Left forelimb (tissue), 1 donor: ENCODE results near the gene PSTPIP2.
"Not testable (repeated sequence)": the region's sequence is repeated elsewhere in the genome, so short reads cannot be mapped to it uniquely, and the experiment has no call there.

Experiments
- DNase-seq: peaks from one replicate; pipeline ENCODE4 v3.0.0-alpha.2; 2018; ENCODE audit warnings: low spot score

PSTPIP2 gene, protein sequence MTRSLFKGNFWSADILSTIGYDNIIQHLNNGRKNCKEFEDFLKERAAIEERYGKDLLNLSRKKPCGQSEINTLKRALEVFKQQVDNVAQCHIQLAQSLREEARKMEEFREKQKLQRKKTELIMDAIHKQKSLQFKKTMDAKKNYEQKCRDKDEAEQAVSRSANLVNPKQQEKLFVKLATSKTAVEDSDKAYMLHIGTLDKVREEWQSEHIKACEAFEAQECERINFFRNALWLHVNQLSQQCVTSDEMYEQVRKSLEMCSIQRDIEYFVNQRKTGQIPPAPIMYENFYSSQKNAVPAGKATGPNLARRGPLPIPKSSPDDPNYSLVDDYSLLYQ

GRCh38 chr18:46071653-46072375 is at the start of gene PSTPIP2:
Gene PSTPIP2, minus strand, starts transcription at chr18:46072260. Its CDS starts 72 bp downstream, at chr18:46072188.
- peak; percentile 79 for DNase-seq

DNA sequence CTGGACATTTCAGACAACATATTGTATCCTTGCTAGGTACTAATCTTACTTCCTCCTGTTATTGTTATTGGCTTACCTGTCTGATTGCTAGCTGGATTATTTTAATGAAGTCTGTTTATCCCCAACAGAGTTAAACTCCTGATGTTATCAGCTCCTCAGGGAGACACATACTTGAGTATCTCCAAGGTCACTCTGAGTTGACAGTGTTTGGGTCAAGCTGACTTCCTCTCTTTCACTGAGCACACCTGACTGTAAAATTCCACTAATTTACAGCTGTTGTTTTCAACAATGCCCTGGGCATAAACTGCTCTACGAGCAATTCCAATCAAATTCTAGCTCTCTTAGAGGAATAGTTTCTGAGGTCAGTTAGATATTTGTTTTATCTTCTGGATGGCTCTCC is 41.7 kb upstream of the PSTPIP2 start:
- DNase-seq: no peak

GRCh38 chr18:46110406-46110805 is 38.3 kb upstream of the PSTPIP2 start:
- DNase-seq: no peak

DNA sequence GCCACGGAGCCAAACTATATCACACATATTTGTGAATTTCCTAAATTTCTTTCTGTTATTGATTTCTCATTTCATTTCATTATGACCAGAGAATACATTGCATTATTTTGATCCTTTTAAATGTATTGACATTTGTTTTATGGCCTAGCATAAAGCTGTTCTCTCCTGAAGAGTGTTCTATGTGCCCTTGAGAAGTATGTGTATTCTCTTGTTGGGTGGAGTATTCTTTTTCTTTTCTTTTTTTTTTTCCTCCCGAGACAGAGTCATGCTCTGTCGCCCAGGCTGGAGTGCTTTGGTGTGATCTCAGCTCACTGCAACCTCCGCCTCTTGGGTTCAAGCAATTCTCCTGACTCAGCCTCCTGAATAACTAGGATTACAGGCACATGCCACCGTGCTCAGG is 37.3 kb upstream of the PSTPIP2 start:
- no peak for DNase-seq

DNA sequence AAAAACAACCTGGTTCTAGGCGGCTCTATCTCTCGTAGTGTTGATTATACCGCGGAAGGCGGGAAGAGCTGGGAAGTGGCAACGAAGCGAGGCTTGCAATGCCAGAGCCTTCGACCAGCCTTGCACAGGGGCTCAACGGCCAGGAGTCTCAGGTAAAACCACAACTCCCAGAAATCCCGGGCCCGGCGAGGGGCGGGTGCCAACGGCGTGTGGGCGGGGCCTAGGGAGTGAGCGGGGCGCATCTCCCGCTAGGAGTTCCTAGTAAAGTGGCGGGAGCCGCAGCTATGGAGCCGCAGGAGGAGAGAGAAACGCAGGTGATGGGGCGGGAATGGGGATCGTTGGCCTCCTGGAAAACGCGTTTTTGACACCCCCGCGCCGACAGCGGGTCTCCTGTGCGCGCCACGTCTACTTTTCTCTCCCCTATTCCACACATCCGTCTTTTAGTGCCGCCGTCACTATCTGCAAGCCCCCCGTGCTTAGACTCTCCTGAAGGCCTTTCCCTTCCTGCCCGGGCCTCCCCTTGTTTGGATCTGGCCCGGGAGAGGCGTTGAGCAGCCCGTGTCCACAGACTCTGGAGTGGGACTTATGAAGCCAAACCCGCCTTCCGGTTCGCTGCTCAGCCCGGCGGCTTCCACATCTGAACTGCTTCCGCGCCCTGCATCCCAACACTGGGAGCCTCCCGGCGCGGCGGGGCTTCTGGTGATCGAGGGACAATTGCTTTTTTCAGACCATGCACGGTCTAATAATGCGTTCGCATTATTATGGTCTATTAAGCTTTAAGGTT is 32.3 kb upstream of the PSTPIP2 start, which contains the start of gene HAUS1:
TSS of gene HAUS1 (plus strand) at position 258 of the 784 bp plus-strand sequence. CDS start at position 285, 27 bp downstream.
- DNase-seq: peak; percentile 95

DNA sequence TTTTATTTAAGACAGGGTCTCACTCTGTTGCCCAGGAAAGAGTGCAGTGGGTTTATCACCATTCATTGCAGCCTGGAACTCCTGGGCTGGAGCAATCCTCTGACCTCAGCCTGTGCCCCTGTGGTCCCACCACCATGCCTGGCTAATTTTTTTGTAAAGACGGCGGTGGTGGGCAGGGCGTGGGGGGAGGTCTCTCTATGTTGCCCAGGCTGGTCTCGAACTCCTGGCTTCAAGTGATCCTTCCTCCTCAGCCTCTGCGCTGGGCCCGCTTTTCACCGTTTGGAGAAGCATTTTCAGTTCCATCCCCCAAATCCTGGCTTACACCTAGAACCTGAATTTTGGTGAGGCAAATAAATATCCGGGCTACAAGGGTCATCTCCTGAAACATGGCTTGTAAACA is 27.4 kb upstream of the PSTPIP2 start:
- DNase-seq: no peak

- no peak for DNase-seq
Observed at GRCh38 chr18:46098616-46098933, 26.5 kb upstream of the PSTPIP2 start.

GRCh38 chr18:46097801-46098615 is 25.9 kb upstream of the PSTPIP2 start, which contains the start of gene ATP5F1A:
Gene ATP5F1A, minus strand, starts transcription at chr18:46098296. Its CDS starts 65 bp downstream, at chr18:46098231.
- DNase-seq: peak; percentile 95

DNA sequence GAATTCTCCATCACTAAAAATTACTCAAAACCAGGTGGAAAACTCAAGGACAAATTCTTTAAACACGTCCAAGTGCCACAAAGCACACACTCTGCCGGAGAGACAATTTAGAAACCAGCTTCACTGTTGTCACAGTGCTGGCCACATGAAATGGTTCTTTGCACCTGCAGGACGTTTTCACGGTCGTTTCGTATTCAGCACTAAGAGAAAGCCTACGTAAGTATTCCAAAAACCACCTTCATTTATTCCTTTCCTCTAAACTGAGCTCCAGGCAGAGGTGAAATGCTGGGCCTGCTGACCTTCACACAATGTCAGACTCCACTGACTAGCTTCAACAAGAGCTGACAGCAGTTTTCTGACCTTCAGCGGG is 25.4 kb upstream of the PSTPIP2 start:
- DNase-seq: no peak

DNA sequence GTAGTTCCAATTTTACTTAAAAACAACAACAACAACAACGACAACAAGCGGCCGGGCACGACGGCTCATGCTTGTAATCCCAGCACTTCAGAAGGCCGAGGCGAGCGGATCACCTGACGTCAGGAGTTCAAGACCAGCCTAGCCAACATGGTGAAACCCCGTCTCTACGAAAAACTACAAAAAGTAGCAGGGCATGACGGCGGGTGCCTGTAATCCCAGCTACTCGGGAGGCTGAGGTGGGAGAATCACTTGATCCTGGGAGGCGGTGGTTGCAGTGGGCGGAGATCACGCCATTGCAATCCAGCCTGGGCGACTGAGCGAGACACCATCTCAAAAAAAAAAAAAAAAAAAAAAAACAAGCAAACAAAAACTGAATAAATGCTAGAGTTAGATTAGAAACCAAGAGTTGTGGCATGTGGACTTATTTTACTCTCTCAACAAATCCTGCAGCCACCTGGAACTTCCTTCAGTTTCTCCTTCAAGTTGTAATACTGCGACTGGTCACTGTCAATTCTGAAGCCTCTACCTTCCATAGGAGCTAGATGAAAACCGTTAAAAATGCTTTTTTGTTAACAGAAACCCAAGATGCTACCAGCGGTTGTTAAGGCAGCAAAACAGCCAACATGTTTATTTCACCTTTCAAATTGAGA is 24.7 kb upstream of the PSTPIP2 start:
- DNase-seq: no peak

DNA sequence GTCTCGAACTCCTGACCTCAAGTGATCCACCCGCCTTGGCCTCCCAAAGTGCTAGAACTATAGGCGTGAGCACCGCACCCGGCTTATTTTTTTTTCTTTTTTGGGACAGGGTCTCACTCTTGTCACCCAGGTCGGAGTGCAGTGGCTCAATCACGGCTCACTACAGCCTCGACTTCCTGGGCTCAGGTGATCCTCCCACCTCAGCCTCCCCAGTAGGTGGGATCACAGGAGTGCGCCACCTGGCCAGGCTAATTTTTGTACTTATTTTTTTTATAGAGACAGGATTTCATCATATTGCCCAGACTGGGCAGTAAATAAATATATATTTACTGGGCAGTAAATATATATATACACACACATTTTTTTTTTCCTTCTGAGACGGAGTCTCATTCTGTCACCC is 23.5 kb upstream of the PSTPIP2 start:
- DNase-seq: no peak

- not testable (repeated sequence) for DNase-seq
Observed at GRCh38 chr18:46088501-46088900, 16.4 kb upstream of the PSTPIP2 start.

DNA sequence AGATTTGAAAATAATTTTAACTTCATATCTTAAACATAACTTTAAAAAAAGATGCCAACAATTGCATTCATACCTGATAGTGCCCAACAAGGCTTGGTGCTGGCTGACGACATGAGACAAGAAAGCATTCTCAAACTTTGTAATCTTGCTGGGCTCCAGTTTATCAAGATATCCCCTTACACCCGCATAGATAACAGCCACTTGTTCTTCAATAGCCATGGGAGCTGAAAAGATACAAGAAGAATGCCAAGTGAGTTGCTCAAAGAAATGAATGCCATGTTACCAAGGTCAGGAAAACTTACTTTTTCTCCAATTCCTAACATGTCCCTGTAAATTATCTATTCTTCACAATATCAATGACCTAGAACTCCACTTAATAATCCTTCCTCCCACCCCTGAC is 12.4 kb upstream of the PSTPIP2 start:
- no peak for DNase-seq

DNA sequence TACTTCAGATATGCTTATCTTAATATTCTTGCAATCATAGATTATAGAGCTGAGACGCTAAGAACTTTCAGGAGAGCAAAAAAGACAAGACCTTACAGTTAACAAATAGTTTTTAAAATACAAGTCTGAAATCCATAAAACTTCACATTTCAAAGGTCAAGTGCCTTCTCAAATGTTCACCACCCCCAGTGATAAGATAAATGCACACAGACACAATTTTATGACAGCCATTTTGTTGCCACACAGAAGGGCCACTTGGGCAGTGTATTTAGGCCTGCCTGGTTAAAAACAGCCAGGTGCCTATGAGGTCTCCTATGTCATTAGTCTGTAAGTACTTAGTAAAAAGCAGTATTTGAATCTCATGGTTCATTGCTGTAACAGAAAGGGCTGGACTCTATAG is 8.1 kb upstream of the PSTPIP2 start:
- no peak for DNase-seq

GRCh38 chr18:46079336-46079735 is 7.3 kb upstream of the PSTPIP2 start:
- DNase-seq: no peak

DNA sequence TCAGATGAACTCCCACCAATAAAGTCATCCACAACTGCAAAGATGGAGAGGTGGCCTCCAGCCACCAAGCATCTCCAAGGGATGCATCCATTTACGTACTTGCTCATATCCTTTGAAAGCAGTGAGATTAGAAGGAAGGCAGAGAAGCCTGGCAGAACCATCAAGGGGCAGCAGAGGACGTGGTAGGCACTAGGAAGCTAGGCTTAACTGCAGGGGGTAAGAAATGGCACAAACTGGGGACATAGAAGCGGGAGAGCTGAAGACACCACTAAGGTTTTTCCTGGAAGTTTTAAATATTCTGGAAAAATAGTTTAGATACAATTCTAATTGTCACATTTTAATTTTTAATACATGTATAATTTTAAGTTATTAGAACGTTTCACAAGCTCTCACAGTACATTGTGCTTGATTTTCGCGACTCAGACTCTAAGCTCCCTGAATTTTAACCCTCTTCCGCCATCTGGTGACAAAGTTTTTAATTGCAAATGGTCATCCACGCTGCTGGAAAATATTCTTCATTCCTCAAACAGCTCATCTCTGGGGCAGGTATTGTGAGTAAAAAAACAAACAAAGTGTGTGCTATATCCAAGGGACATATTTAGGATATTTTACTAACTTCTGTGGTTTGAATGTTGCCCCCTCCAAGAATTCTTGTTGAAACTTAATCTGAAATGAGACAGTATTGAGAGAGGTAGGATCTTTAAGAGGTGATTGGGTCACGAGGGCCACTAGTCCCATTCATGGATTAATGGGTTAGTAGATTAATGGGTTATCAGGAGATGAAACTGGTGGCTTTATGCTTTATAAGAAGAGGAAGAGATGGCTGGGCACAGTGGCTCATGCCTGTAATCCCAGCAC is 1.6 kb upstream of the PSTPIP2 start:
- no peak for DNase-seq

- no peak for DNase-seq
Observed at GRCh38 chr18:46072959-46073358, 899 bp upstream of the PSTPIP2 start.

DNA sequence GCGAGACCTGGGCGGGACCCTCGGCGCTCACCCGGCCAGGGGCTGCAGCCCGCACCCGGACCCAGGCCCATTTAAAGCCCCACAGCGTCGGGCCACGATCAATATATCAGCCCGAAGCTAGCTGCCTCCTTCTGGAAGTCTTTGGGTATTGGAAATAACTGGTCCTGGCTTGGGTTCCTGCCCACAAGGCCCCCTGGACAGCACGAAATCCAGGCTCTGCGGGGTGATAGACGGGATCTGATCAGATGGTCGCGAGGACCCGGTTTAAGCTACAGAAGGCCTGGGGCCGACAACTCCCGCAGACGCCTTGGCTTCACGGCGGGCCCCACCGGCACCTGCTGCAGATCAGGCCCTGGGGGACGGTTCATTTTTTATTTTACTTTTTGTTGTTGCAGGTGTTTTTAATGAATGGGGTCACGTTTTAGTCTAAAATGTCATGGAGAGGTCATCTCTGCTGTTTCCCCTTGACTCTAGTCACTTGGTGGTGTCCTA is 362 bp upstream of the PSTPIP2 start:
- DNase-seq: no peak

GRCh38 chr18:46070815-46071652 is 1.0 kb downstream of the PSTPIP2 start:
- no peak for DNase-seq
